ENCODE data around the gene C16orf90.
"Not testable (repeated sequence)": the region's sequence is repeated elsewhere in the genome, so short reads cannot be mapped to it uniquely, and the experiment has no call there.

The C16orf90 gene

GRCh38 chr16:3485097-3485745 lies 10.1 kb downstream of the C16orf90 start:
- no peak for DNase-seq (ENCODE audit: low read depth in 1 of 2, low spot score in 1 of 2)

- no peak for DNase-seq (ENCODE audit: low read depth in 1 of 2, low spot score in 1 of 2)
Measured at GRCh38 chr16:3484318-3485096, 10.8 kb downstream of the C16orf90 start.

- no peak for DNase-seq (ENCODE audit: low read depth in 1 of 2, low spot score in 1 of 2)
Measured at GRCh38 chr16:3482659-3483241, 12.5 kb downstream of the C16orf90 start.

GRCh38 chr16:3481696-3482658 lies 13.3 kb downstream of the C16orf90 start:
- no peak for DNase-seq (ENCODE audit: low read depth in 1 of 2, low spot score in 1 of 2)

- DNase-seq (ENCODE audit: low read depth in 1 of 2, low spot score in 1 of 2): no peak
Measured at GRCh38 chr16:3480901-3481695, 14.2 kb downstream of the C16orf90 start.

GRCh38 chr16:3479654-3480216 lies 15.6 kb downstream of the C16orf90 start:
- no peak for DNase-seq (ENCODE audit: low read depth in 1 of 2, low spot score in 1 of 2)

- no peak for DNase-seq (ENCODE audit: low read depth in 1 of 2, low spot score in 1 of 2)
Measured at GRCh38 chr16:3478242-3478925, 16.9 kb downstream of the C16orf90 start.

- no peak for DNase-seq (ENCODE audit: low read depth in 1 of 2, low spot score in 1 of 2)
Measured at GRCh38 chr16:3476409-3476808, 18.9 kb downstream of the C16orf90 start.

- DNase-seq (ENCODE audit: low read depth in 1 of 2, low spot score in 1 of 2): no peak
Measured at GRCh38 chr16:3475604-3476375, 19.5 kb downstream of the C16orf90 start.

GRCh38 chr16:3474870-3475269 lies 20.4 kb downstream of the C16orf90 start:
- DNase-seq (ENCODE audit: low read depth in 1 of 2, low spot score in 1 of 2): not testable (repeated sequence)

- no peak for DNase-seq (ENCODE audit: low read depth in 1 of 2, low spot score in 1 of 2)
Measured at GRCh38 chr16:3474136-3474779, 21.0 kb downstream of the C16orf90 start.

GRCh38 chr16:3473596-3473943 lies 21.7 kb downstream of the C16orf90 start:
- not testable (repeated sequence) for DNase-seq (ENCODE audit: low read depth in 1 of 2, low spot score in 1 of 2)

GRCh38 chr16:3472878-3473595 lies 22.3 kb downstream of the C16orf90 start:
- DNase-seq (ENCODE audit: low read depth in 1 of 2, low spot score in 1 of 2): no peak

- no peak for DNase-seq (ENCODE audit: low read depth in 1 of 2, low spot score in 1 of 2)
Measured at GRCh38 chr16:3471518-3472176, 23.6 kb downstream of the C16orf90 start.

GRCh38 chr16:3470723-3471122 lies 24.6 kb downstream of the C16orf90 start:
- no peak for DNase-seq (ENCODE audit: low read depth in 1 of 2, low spot score in 1 of 2)

- no peak for DNase-seq (ENCODE audit: low read depth in 1 of 2, low spot score in 1 of 2)
Measured at GRCh38 chr16:3469736-3470135, 25.6 kb downstream of the C16orf90 start.

GRCh38 chr16:3468501-3468900 lies 26.8 kb downstream of the C16orf90 start:
- no peak for DNase-seq (ENCODE audit: low read depth in 1 of 2, low spot score in 1 of 2)
